Retinal pigment epithelial cell (primary cell): ENCODE data around the gene RTP3.

Source experiments
- DNase-seq: peaks from one replicate; pipeline ENCODE4 v3.0.0-alpha.2; 2010; ENCODE audit warnings: low read depth
- H3K4me3 ChIP-seq: 2 replicates; pipeline ENCODE4 v1.5.1; 2011; ENCODE audit warnings: mild to moderate bottlenecking, low read length, control low read depth, moderate library complexity
- TF ChIP-seq, protein P1 (sequence below): conservative IDR thresholded peaks from 2 replicates; pipeline ENCODE4 v1.5.1; 2011; ENCODE audit warnings: low read depth, low read length, control low read depth, inconsistent platforms

Gene RTP3

DNA sequence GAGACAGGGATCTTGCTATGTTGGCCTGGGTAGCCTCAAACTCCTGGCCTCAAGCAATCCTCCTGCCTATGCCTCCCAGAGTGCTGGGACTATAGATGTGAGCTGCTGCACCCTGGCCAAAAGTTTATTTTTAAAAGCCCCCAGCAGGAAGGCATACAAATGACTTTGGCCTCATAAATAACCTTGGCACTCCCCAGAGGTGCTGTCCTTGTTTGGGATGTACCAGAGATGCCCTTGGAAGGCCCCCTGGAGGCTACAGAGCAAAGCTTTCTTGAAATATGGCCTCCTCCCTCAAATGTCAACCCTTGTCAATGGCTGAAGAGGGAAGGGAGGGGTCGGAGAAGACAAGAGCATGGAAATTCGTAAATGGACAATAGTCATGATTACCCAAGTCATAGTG lies 14.0 kb upstream of the RTP3 start:
- TF ChIP-seq, protein P1, sequence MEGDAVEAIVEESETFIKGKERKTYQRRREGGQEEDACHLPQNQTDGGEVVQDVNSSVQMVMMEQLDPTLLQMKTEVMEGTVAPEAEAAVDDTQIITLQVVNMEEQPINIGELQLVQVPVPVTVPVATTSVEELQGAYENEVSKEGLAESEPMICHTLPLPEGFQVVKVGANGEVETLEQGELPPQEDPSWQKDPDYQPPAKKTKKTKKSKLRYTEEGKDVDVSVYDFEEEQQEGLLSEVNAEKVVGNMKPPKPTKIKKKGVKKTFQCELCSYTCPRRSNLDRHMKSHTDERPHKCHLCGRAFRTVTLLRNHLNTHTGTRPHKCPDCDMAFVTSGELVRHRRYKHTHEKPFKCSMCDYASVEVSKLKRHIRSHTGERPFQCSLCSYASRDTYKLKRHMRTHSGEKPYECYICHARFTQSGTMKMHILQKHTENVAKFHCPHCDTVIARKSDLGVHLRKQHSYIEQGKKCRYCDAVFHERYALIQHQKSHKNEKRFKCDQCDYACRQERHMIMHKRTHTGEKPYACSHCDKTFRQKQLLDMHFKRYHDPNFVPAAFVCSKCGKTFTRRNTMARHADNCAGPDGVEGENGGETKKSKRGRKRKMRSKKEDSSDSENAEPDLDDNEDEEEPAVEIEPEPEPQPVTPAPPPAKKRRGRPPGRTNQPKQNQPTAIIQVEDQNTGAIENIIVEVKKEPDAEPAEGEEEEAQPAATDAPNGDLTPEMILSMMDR = no peak
- no peak for DNase-seq
- H3K4me3 ChIP-seq = no peak overlapping the region

DNA sequence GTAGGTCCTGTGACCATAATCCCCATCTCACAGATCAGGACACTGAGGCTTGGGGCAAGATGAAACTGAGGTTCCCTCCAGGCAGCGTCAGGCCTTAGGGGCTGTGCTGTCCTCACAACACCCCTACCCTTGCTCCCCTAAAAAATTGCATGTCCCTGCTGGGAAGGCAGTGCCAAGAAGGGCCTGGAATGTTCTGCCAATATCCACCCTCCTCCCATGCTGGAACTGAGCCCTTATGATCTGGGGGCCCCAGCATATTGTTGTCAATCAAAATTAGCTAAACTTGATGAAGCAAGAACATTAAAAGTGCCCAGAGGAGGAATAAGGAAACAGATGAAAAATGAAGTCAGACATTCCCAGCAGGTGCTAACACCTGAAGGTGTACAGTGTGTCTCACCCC lies 13.4 kb upstream of the RTP3 start:
- TF ChIP-seq, protein P1 = no peak
- DNase-seq = no peak
- no peak overlapping the region for H3K4me3 ChIP-seq

DNA sequence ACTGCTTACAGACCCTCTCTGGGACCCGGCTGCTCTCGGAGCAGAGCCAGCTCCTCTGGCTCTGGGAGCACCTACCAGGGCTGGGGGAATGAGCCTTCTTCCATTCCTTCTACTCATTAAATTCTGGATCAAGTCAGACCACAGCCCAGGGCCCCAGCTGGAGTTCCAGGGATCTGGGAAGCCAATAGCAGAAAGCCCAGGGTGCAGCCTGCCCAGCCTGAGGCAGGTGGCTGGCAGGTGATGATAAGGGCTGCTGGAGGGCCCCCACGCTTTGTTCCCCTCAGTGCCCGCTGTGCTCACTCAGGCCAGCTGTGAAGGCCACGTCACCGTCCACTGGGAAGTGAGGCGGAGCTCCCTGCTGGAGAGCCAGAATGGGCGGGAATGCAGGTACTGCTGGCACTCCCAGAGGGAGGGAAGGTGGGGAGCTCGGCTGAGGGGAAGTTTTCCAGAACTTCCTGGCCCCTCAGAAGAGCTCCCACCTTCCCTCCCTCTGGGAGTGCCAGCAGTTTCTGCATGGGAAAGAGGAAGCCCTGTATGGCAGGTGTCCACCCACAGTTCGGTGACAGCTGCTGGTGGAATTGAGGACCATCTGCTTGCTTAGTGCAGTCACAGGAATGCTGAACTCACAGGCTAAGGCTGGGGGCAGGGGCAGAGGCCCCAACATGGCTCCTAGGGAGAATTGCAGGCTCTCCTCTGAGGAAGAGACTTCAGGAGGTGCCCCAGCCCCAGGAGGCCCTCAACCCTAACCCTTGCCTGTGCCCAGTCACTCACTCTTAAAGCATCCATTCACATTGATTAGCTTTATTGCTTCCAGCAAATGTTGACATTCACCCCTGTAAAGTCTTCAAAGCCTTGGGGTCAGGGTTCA lies 12.6 kb upstream of the RTP3 start:
- no peak for DNase-seq
- no peak overlapping the region for H3K4me3 ChIP-seq
- TF ChIP-seq, protein P1 = no peak

DNA sequence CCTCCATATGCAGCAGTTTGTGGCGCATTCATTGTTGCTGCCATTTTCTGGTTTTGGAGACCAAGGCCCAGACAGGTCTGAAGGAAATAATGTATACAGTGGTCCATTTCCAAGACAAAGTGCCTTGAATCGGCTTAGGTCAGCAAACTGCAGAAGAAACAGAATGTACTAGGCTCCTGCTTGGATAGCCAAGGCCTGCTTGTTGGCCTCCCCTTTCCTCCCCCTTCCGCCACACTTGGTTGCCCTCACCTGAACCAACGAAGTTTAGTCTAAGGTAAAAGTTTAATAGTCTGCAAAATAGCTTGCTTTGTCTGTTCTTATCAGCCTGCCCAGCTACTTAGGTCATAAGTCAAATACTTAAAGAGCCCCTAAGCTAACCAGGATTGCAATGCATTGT lies 12.0 kb upstream of the RTP3 start:
- no peak overlapping the region for H3K4me3 ChIP-seq
- TF ChIP-seq, protein P1 = no peak
- DNase-seq = no peak

DNA sequence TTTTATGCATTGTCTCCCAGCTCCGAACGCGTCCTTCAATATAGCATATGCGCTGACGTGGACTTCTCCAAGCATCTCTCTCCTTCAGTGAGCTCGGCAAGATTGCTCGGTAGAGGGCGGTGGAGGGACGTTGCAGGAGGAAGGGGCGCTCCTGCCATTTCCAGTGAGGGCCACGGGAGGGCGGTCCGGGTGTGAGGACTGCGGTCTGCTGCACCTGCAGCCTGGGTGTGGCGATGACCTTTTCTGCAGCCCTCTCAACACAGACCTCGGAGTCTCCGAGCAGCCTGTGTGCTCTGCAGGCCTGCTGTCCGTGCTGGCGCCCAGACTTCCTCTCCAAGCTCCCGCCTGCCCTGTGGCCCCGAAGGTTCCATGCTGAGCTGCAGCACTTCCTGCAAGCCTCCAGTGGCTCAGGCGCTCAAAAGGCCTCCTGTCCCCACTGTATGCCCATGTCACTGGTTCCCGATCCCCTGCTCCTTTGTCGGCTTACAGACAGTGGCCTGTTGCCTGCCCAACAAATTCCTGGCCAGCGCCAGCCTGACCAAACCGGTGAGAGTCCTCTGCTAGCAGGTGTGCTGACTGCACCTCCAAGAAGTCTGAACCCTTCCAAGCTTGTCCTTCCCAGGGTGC lies 8.9 kb upstream of the RTP3 start:
- H3K4me3 ChIP-seq = no peak overlapping the region
- DNase-seq = peak; percentile 63
- TF ChIP-seq, protein P1 = peak; percentile 100

DNA sequence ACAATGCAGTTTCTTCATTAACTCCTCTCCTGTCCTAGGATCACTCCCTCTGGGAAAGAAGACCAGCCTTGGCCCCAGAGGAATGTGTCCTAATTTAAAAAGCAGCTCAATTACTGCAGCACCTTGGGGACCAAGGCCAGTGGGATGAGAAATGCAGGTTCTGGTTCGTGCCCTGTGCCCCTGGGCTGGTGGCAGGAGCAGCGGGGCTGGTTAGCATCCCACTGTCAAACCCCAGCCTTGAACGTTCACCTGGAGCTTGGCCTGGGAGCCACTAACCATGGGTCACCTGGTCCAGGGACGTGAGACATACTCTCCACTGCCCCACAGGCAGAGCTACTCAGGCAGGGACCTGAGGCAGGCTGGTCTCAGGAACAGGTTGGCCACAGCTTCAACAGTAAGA lies 8.4 kb upstream of the RTP3 start:
- TF ChIP-seq, protein P1 = no peak

DNA sequence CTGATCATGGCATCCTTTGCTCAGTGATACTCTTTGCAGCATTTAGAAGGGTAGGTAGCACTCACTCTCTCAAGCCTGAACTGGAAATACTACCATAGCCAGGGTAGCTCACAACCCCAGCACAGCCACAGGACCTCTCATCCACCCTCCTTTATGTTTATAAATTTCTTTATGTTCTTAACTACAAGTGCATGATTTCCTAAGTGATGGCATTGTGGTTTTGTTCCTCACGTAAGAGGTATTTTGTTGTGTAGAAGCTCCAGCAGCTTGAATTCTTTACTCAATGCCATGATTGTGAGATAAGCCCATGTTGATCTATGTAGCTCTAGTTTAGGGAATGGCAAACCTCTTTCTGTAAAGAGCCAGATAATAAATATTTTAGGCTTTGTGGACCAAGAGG lies 7.9 kb upstream of the RTP3 start:
- TF ChIP-seq, protein P1 = no peak
- peak; percentile 50 for DNase-seq

More for the DNA sequence above, 8.4 kb upstream of the RTP3 start:
- DNase-seq = no peak
- no peak overlapping the region for H3K4me3 ChIP-seq

More for the DNA sequence above, 7.9 kb upstream of the RTP3 start:
- H3K4me3 ChIP-seq = no peak overlapping the region
